Measurements from ENCODE around the gene EMP2.

- TF ChIP-seq POLR2AphosphoS5 (IDR thresholded peaks at IDR 0.05; ENCODE audit: low read depth, low read length) (no peak), POLR2A (IDR thresholded peaks at IDR 0.05; ENCODE audit: low read depth, low read length) (no peak), TAF1 (IDR thresholded peaks at IDR 0.05; ENCODE audit: low read depth, low read length) (no peak)
Observed at GRCh38 chr16:10619271-10619849, 39.0 kb upstream of the EMP2 start.
